Right cardiac atrium (tissue), 5 donors: ENCODE measurements around the gene S100A7A. TPM values are rescaled to one million over a fixed set of nuclear protein-coding genes. Genes with fewer than 3 reads are reported as not detected.
"Not testable (repeated sequence)": the region's sequence is repeated elsewhere in the genome, so short reads cannot be mapped to it uniquely, and the experiment has no call there.

Experiments used
- ATAC-seq, 2 donors: fragments of 200-7000 bp; cut with Tn5 transposase; one replicate each; pipeline versions ENCODE4 v1.8.0 to v1.9.1; 2020; ENCODE audit warnings: moderate library complexity in 2 of 2, mild to moderate bottlenecking in 1 of 2
- DNase-seq, 3 donors: peaks; one replicate each; pipeline ENCODE4 v3.0.0-alpha.2; 2020
- H3K27ac ChIP-seq: one replicate; pipeline ENCODE4 v1.5.1; 2013; ENCODE audit warnings: mild to moderate bottlenecking, low read length, control low read depth, moderate library complexity
- H3K27me3 ChIP-seq: one replicate; pipeline ENCODE4 v1.6.1; 2013; ENCODE audit not compliant: control insufficient read depth, insufficient read depth
- H3K4me1 ChIP-seq: one replicate; pipeline ENCODE4 v1.6.1; 2013; ENCODE audit warnings: low read length; ENCODE audit not compliant: control insufficient read depth, insufficient read depth
- H3K4me3 ChIP-seq: one replicate; pipeline ENCODE4 v1.5.1; 2013; ENCODE audit warnings: low read length, control low read depth
- H3K9me3 ChIP-seq: one replicate; pipeline ENCODE4 v1.6.1; 2013; ENCODE audit warnings: low read length; ENCODE audit not compliant: control insufficient read depth
- WGBS: extraction: QIAGEN DNeasy Blood & Tissue Kit; methylation state at CpG from one replicate; pipeline ENCODE4 v1.1.7; 2013; 5-methylcytosine and 5-hydroxymethylcytosine counted together
- intact Hi-C, 4 donors: fragments of 100-400 bp; cut with DNase I; formaldehyde crosslinking; loops; one replicate each; pipeline versions ENCODE4 v1.11.0 to v1.14.0; 2022 to 2023
- polyA plus RNA-seq: library from polyadenylated mRNA; stranded (reverse); fragments of 200-250 nt; gene quantifications from one replicate; pipeline ENCODE4 v1.2.3, GENCODE V29; 2013
- total RNA-seq, 4 donors: library from RNA; stranded (reverse); fragmentation: NEBNext Ultra II Directional; extraction: Animal tissue kit (Norgen Biotek cat#: 25700); gene quantifications; one replicate each; pipeline ENCODE4 v1.2.1, GENCODE V29; 2021
- donor health status: healthy with polysubstance abuse.
- donor health status: DM: no; HTN: yes; CAD: no.
- donor health status: DM: no; HTN: no; CAD: no.
- donor health status: DM: no; HTN: yes; CAD: no; lungs with severe emphysema.
- donor health status: DM: yes; HTN: yes; CAD: no.

S100A7A gene
- total and polyA plus RNA-seq, 5 donors = not detected

DNA sequence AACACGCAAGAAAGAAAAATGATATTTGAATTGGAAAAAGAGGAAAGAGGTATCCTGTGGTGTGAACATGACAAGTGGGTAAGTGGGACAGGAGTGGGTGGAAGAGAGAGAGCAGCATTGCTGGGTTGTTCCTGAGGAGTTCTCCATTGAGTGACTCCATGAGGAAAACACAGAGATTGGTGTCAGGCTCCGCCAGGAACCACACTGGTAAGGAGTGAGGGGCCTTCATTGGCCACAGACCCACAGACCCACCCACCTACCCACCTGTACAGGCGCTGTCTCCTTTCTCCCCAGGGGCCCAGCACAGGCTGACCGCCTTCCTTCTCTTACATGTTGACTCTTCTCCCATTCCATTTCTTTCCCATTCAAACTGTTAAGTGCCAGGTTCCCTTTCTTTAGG is 20.9 kb downstream of the S100A7A start:
- ATAC-seq = no peak
- Histone ChIP-seq H3K27me3 (no peaks in the 10 kb centered on the region), H3K4me3 (no peak overlapping the region), H3K4me1 (no peaks in the 10 kb centered on the region), H3K9me3 (no peaks in the 10 kb centered on the region), H3K27ac (no peak overlapping the region)
- intact Hi-C loops = no loop called here
- WGBS = 86% methylated on average over 4 of the region's 4 CpGs
- DNase-seq = no peak

GRCh38 chr1:153438599-153438998 is 22.3 kb downstream of the S100A7A start:
- ATAC-seq = no peak
- intact Hi-C loops = no loop called here
- 65% methylated on average over 7 of the region's 7 CpGs for whole genome bisulfite sequencing
- no peak for DNase-seq
- Histone ChIP-seq H3K4me1 (no peaks in the 10 kb centered on the region), H3K27ac (no peak overlapping the region), H3K27me3 (no peaks in the 10 kb centered on the region), H3K9me3 (peaks cover 3% of the 10 kb centered on the region), H3K4me3 (no peak overlapping the region)

DNA sequence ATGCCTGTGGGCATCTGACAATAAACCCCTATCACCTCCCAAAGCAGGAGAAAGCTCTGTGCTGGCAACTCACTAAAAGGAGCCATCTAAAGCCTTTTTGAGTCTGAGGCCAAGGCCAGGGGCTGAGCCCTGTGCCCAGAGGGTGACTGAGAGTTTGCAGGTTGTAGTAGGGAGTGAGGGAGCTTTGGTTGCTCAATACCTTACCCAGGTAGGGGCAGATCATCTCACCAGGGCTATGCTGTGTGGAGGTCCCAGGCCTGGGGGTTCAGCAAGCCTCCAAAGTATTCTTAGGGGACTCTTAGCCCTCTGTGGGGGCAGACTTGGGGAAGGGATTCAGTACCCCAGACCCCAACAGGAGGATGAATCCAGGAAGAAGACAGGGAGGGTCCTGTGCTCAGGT is 23.0 kb downstream of the S100A7A start:
- ATAC-seq = no peak

DNA sequence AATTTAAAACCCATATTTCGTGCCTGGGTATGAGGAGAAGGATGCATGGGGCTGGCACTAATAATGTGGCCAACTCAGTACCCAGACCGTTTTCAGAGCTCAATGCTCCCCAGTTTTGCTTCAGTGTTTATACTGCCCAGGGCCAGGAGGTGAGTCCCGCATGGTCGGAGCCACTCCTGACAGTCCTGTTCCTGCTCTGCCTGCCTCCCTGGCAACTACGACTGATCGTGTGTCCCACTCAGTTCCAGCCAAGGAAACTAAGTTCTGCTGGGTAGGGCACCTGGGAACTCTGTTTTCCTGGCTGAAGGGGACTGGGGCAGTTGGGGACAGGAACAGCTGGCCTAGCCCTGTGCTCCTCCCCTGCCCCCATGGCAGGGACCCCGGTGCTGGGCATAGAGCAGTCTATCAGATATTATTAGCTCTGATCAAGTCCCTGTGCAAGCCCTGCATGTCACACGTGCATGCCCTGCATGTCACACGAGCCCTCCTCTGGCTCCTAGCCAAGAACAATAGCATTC is 25.0 kb downstream of the S100A7A start:
- H3K4me3 ChIP-seq = no peak overlapping the region
- DNase-seq (no peak), ATAC-seq (no peak)
- no peaks in the 10 kb centered on the region for H3K4me1 ChIP-seq
- no peak overlapping the region for H3K27ac ChIP-seq
- no peaks in the 10 kb centered on the region for H3K27me3 ChIP-seq
- peaks cover 3% of the 10 kb centered on the region for H3K9me3 ChIP-seq
- 60% methylated on average over 9 of the region's 9 CpGs for WGBS
- intact Hi-C loops = no loop called here

More for the DNA sequence above, 23.0 kb downstream of the S100A7A start:
- no peak for DNase-seq
- Histone ChIP-seq H3K4me3 (no peak overlapping the region), H3K27me3 (no peaks in the 10 kb centered on the region), H3K4me1 (no peaks in the 10 kb centered on the region), H3K27ac (no peak overlapping the region), H3K9me3 (peaks cover 3% of the 10 kb centered on the region)
- intact Hi-C loops = no loop called here

DNA sequence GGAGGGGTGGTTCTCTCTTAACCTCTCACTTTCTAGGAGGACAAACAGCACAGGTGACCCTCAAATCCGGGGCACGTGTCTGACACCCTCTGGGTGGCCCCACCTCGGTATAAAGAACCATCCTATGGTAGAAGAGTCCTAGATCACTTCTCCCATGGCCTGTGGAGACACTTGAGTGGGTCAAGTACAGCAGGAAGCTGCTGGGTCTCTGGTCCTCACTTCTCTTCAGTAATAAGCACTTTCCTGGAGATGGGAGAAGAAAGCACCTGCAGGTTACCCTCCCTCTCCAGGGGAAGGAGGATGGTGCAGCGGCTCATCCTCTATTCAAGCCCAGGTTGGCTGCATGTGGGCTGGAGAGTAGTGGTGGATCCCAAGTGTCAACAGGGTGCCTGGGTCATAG is 27.2 kb downstream of the S100A7A start:
- DNase-seq (no peak), ATAC-seq (no peak)
- intact Hi-C loops = no loop called here
- peaks cover 3% of the 10 kb centered on the region for H3K9me3 ChIP-seq
- H3K4me3 ChIP-seq = no peak overlapping the region
- H3K27me3 ChIP-seq = no peaks in the 10 kb centered on the region
- H3K27ac ChIP-seq = no peak overlapping the region
- WGBS = 55% methylated on average over 4 of the region's 4 CpGs
- H3K4me1 ChIP-seq = no peaks in the 10 kb centered on the region

DNA sequence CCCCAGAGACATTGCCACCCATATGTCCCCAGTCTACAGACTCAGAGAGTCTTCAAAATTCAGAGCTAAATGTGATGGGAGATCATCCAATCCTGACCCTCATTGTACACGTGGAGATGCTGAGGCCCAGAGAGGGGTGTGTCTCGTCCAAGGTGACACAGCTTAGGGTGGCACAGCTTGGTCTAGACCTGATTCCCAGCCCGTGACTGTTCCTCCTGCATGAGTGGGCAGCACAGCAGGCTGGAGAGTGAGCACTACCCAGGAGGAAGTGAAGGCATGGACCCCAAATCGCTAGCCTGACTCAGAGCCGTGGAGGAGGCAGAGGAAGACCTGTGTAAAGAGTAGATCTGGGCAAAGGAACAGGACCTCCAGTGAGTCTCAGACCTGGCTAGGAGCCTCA is 27.8 kb downstream of the S100A7A start:
- Histone ChIP-seq H3K4me3 (no peak overlapping the region), H3K27me3 (no peaks in the 10 kb centered on the region), H3K9me3 (peaks cover 3% of the 10 kb centered on the region), H3K27ac (no peak overlapping the region), H3K4me1 (no peaks in the 10 kb centered on the region)
- DNase-seq = no peak
- intact Hi-C loops = no loop called here
- 65% methylated on average over 5 of the region's 5 CpGs for WGBS
- no peak for ATAC-seq

DNA sequence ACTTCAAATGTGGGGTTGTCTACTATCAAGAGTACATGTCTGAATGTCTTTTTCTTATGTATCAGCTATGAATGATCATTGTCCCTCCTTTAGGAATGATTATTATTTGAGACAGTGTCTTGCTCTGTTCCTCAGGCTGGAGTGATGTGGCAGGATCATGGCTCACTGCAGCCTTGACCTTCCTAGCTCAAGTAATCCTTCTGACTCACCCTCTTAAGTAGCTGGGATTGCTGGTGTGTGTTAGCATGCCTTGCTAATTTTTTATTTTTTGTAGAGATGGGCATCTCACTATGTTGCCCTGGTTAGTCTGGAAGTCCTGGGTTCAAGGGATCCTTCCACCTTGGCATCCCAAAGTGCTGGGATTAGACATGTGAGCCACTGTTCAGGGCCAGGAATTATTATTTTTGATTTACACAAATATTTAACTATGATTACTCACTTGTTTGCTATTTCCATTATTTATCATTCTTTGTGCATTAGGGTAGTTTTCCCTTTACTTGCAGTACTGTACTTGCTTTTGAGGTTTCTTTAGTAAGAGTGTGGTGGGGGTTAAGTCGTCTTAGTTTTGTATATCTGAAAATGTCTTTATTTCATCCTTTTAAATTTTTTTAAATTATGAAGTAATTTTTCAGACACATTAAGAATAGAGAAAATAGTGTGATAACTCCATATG is 31.3 kb downstream of the S100A7A start:
- no peak overlapping the region for H3K27ac ChIP-seq
- H3K9me3 ChIP-seq = peaks cover 3% of the 10 kb centered on the region
- H3K4me3 ChIP-seq = no peak overlapping the region
- no peaks in the 10 kb centered on the region for H3K27me3 ChIP-seq
- WGBS = 79% methylated on average over 1 of the region's 1 CpG
- ATAC-seq = no peak
- no peaks in the 10 kb centered on the region for H3K4me1 ChIP-seq
- no peak for DNase-seq
- intact Hi-C loops = no loop called here

DNA sequence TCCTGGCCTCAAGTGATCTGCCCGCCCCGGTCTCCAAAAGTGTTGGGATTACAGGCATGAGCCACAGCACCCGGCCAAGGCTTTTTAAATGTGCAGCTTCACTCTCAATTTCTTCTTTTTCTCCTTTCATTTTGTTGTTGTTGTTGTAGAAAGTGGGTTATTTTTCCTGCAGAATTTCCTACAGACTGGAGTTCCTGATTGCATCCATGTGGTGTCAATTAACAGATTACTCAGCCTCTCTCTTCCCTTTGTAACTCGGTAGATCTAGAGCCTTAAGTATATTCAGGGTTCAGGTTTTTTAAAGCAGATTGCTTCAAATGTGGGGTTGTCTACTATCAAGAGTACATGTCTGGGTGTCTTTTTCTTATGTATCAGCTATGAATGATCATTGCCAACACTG is 32.5 kb downstream of the S100A7A start:
- H3K27me3 ChIP-seq, DNase-seq, ATAC-seq, H3K4me3 ChIP-seq, H3K4me1 ChIP-seq, intact Hi-C loops, H3K27ac ChIP-seq, H3K9me3 ChIP-seq: not testable (repeated sequence)
- WGBS = 81% methylated on average over 4 of the region's 4 CpGs

DNA sequence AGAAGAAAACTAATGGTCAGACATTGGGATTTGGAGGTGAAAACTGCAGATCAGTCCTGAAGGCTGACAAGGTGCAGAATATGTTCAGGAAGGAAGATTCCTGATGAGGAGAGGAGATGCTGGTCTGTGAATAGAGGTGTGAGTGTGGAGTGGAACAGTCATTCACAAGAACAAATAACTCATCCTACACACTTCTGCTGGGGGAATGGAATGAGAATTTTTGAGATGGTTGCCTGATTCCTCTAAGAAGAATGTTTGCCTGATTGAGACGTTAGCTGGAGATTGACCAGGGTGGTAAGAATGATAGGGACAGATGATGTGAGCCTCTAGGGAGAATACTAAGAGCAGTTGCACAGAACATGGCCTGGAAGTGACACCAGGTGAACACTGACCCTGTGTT is 40.1 kb downstream of the S100A7A start:
- ATAC-seq (no peak), DNase-seq (no peak)
- H3K27ac ChIP-seq = no peak overlapping the region
- WGBS = 24% methylated on average over 1 of the region's 1 CpG
- H3K4me1 ChIP-seq = no peaks in the 10 kb centered on the region
- no peaks in the 10 kb centered on the region for H3K27me3 ChIP-seq
- H3K4me3 ChIP-seq = no peak overlapping the region
- intact Hi-C loops = no loop called here
- no peaks in the 10 kb centered on the region for H3K9me3 ChIP-seq

DNA sequence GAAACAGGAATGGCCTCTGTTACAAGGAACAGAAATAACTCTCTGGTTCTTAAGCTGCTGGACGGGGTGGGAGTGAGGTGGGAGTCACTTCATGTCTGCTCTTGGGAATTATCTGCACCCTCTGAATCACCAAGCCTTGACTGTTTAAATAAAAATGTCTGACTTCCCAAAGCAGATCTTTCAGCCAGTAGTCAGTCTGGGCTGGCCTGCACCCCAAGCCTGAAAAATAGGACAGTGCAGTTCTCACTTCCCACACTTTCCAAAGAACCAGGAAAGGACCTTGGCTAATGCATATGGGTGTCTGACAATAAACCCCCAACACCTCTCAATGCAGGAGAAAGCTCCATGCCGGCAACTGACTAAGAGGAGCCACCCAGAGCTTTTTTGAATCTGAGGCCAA is 43.3 kb downstream of the S100A7A start:
- intact Hi-C loops = no loop called here
- no peaks in the 10 kb centered on the region for H3K9me3 ChIP-seq
- H3K27me3 ChIP-seq = no peaks in the 10 kb centered on the region
- no peak overlapping the region for H3K27ac ChIP-seq
- WGBS = 74% methylated on average over 2 of the region's 2 CpGs
- no peaks in the 10 kb centered on the region for H3K4me1 ChIP-seq
- ATAC-seq (no peak), DNase-seq (no peak)
- H3K4me3 ChIP-seq = no peak overlapping the region

DNA sequence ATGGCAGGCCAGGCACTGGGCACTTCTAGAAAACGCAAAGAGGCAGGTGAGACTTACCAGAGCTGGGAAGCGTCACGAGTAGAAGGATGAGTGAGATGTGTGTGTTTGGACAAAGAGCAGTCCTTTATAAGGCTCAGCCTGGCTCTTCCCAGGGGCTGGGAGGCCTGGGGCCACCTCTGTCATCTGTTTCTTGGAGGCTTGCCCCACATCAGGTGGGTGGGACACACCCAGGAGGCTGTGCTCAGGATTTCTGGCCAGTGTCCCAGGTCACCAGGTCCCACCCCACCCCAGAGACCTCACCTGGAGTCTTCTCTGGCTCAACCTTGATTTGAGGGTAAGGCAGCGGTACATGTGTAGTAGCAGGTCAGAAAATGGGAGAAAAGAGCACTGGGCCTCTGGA is 44.2 kb downstream of the S100A7A start, which contains the start of gene S100A7:
Gene S100A7, minus strand, starts transcription at position 101 of the 400 bp plus-strand sequence. CDS start 1,638 bp downstream, outside the sequence.
- ATAC-seq (no peak), DNase-seq (no peak)
- WGBS = 79% methylated on average over 4 of the region's 4 CpGs
- H3K4me1 ChIP-seq = no peaks in the 10 kb centered on the region
- no peaks in the 10 kb centered on the region for H3K9me3 ChIP-seq
- intact Hi-C loops = no loop called here
- no peak within 1 kb of the TSS for H3K4me3 ChIP-seq
- H3K27me3 ChIP-seq = no peaks in the 10 kb centered on the region
- no peak within 1 kb of the TSS for H3K27ac ChIP-seq

- intact Hi-C loops, H3K4me1 ChIP-seq, H3K27me3 ChIP-seq, DNase-seq, H3K4me3 ChIP-seq, ATAC-seq, H3K27ac ChIP-seq, H3K9me3 ChIP-seq: not testable (repeated sequence)
Observed at GRCh38 chr1:153462741-153463140, 46.4 kb downstream of the S100A7A start.
